HG02840 (cell line): ENCODE measurements around the gene REEP3.
"Not testable (repeated sequence)": the region's sequence is repeated elsewhere in the genome, so short reads cannot be mapped to it uniquely, and the experiment has no call there.

Source experiments
- ATAC-seq: cut with Tn5 transposase; IDR thresholded peaks from one replicate; pipeline ENCODE4 v1.9.1; 2021; ENCODE audit warnings: mild to moderate bottlenecking, moderate library complexity, moderate number of reproducible peaks; ENCODE audit not compliant: unreplicated experiment, low FRiP score

Gene REEP3

DNA sequence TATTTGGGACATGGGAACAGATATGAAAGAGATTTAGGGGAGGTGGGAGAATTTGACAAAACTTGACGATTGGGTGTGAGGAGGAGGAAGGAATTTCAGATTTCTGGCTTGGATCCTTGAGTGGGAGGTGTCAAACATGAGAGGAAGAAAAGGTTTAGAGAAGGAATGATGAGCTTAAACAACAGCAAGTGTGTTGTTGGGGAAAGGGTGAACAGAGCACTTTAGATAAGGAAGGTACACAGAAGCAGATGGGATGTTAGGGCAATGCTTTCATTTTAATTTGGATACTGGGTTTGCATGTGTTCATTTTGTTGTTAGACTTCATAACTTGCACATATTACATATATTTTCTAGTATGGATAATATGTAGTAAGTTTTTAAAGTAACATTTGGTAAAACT is 23.2 kb downstream of the REEP3 start:
- ATAC-seq: no peak

DNA sequence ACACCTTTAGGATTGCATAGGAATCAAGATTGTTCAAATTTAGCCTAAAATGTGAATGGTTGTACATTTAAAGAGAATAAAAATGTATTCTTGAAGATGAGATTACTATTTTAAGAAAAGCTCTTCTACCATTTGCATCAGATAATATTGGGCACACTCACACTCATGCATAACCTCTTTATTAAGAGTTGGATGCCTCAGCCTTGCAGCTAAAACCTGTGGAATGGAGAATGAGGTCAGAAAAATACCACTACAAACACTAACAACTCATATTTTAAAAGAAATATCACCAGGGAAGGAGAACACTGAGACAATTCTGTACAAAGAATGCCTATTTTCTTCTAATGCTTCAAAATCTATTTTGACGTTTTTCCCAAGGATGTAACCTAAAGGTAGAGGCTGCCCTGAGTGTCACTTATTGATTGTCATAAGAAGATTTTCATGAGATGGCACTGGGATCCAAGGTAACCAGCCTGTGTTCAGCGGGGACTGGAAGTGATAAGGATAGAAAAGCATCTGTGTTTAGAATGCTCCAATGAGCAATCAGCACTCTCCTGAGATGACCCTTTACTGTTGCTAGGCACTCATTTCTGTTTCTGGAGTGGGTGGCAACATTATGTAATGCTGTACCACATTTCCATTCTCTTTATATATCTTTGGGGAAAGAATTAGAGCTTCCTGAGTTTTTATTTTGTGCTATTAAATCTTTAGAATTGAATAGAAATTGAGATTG is 26.6 kb downstream of the REEP3 start:
- no peak for ATAC-seq

DNA sequence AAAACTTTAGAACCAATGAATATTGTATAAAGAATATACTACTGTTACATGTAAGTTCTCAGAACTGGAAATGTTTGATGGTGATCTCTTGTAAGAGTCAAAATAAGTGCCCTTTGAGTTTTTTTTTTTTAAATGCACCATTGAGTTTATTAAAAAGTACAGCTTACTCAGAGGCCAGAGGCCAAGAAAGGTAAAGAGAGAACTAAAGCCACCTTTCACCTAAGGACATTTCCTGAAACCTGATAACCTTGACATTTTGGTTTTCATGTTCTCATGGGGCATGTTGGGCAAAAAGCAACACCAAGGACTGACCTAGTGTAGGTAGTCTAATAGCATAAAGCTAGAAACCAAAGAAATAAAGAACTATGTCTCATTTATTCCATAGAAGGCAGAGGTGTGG is 27.7 kb downstream of the REEP3 start:
- ATAC-seq: no peak

DNA sequence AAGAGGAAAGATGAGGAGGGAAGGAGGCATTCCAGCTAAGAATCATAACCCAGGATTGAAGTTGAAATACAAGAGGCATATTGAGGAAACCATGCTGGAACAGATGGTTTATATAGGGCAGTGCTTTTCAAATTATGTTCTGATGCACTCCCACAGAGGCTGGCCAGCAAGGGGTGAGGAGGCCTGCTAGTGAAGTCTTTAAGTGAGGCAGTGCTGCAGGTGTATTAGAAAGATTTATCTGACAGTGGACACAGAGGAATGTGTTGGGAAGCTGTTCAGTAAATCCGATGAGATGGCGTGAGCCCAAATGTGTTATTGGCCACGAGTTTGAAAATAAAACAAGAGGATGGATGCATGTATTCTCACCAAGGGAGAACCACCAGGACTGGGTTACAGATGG is 28.6 kb downstream of the REEP3 start:
- no peak for ATAC-seq

DNA sequence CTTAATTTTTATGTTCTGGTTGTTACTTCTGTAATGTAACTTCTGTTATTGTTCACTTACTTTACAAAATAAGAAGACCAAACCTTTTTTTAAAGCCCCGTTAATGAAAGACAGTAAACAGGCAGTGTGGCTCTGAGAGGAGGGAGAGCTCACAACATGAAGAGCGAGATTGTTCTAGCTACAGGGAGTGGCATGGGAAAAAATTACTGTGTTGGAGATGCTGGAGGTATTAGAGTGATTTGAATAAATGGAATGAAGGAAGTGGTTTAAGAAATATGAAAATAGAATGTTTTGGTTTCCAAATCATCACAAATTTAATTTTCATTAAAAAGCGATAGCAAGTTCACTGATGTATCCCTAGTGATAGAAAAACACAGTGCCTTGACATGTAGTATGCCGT is 31.8 kb downstream of the REEP3 start:
- ATAC-seq: no peak

DNA sequence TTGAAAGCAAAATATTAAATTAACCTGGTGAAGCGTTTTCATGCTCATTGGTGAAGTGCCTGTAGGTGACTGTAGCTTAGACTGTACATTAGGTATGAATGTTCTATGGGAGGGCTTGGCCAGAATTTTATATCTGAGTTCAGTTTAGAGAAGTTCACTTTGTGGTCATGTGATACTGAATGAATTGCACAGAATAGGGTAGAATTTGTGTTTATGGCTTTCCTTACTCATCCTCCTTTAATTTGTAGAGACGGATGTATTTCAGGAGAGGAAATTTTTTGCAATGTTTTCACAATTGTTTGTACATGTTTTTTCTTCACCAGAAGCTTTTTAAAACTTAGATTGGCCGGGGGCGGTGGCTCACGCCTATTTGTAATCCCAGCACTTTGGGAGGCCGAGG is 32.3 kb downstream of the REEP3 start:
- no peak for ATAC-seq

DNA sequence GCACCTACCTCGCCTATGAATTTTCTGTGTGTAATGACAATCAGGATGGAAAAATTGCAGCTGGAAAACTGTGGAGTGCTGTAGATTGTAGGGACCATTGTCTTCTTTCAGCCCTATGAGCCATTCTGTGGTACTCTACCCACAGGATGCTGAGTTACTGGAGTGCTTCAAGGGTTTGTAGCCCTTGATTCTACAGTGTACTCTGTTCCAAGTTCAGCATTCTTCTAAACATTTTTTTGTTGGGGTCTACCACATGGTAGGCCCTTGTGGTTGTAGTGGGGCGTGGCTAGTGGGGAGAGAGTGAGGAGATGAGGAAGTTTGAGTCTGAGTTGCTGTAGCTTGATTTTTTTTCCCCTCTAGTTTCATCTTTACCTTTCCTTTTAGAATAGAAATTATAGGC is 33.5 kb downstream of the REEP3 start:
- ATAC-seq: no peak

DNA sequence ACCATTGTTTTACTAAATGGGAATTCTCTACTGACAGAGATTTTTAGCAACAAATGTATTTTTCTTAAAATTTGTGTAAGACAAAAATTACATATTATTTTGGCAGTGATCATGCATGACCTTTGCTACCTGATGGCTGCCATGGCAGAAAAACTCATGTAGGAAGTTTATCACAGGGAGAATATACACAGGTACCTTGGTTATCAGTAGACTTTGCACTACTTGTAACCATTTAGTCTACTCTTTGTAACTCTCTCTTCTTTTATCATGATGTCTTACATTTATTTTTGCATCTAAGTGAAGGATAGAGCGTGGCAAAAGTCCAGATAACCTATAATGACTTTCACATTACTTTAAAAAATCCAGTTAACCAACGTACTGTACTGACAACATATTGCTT is 34.1 kb downstream of the REEP3 start:
- ATAC-seq: no peak

DNA sequence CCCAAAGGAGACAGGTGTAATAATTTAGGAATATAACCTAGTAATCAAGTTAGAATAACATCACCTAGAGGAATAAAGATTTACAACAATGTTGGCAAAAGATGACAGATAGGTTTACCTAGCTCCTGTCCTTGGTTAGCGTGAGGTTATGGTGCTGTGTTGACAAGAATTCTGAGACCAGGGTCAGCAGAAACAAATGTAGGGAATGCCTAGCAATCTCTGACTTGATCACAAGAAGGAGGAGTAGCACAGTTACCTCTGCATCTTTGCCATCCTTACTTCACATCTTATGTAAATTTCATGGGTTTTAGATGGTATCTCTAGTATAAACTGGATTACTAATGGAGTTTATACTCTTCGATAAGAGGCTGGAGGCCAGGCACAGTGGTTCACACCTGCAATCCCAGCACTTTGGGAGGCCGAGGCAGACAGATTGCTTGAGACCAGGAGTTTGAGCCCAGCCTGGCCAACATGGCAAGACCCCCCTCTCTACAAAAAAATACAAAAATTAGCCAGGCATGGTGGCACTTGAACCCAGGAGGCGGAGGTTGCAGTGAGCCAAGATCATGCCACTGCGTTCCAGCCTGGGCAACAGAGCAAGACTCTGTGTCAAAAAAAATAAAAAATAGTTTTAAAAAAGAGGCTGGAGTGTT is 37.1 kb downstream of the REEP3 start:
- no peak for ATAC-seq

DNA sequence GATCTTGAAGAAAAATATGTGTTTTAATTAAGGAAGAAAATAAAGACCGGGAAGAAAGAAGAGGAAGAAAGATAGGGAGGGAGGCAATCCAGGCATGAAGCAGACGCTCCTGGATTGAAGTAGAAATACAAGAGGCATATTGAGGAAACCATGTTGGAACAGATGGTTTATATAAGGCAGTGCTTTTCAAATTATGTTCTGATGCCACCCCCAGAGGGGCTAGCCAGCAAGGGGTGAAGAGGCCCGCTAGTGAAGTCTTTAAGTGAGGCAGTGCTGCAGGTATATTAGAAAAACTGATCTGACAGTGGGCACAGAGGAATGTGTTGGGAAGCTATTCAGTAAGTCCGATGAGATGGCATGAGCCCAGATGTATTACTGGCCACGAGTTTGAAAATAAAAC is 40.1 kb downstream of the REEP3 start:
- no peak for ATAC-seq

DNA sequence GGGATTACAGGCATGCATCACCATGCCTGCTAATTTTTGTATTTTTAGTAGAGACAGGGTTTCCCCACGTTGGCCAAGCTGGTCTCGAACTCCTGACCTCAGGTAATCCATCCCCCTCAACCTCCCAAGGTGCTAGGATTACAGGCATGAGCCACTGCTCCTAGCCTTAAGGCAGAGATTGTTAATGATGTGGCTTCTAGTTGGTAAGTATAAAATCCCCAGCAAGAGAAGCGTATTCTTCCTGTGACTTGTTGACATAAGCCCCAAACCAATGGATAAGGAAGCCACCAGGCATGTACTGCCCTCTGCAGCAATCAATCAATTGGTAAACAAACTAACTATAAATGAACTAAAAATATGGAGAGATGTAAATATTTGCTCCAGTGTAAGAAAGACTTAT is 41.2 kb downstream of the REEP3 start:
- ATAC-seq: no peak

DNA sequence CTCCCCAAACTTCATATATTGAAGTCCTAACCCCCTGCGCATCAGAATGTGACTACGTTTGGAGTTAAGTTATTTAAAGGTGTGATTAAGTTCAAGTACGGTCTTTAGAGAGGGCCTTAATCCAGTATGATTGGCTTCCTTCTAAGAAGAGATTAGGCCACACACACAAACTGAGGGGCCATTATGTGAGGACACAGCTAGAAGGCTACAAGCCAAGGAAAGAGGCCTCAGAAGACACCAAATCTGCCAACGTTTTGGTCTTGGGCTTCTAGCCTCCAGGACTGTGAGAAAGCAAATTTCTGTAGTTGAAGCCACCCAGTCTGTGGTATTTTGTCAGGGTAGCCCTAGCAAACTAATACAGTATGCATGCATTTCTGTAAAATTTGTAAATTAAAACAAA is 41.7 kb downstream of the REEP3 start:
- no peak for ATAC-seq

DNA sequence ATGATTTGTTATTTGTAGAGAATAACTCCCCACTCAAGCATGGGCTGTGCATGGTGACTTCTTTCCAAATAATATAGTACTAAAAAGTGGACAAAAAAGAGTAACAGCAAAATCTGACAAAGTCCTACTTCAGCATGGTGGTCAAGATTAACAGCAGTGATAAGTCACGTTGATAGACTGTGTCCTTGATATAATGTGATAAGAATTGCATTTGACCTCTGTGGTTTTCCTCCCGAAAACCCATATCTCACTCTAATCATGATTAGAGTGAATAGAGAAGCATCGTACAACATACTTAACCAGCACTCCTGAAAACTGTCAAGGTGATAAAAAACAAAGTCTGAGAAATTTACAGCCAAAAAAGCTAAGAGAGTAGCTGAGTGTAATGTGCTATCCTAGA is 42.4 kb downstream of the REEP3 start:
- no peak for ATAC-seq

DNA sequence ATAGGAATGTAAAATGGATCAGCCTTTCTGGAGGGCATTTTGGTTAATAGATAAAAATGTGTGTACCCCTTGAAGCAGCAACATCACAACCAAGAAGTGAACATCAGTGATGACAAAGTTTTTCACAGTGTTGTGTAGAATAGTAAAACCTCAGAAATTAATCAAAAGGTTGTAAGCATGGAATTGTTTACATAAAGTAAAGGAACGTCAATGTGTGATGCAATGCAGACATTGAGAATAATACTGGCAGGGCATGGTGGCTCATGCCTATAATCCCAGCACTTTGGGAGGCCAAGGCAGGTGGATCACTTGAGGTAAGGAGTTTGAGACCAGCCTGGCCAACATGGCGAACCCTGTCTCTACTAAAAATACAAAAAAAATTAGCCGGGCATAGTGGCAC is 43.5 kb downstream of the REEP3 start:
- ATAC-seq: not testable (repeated sequence)

DNA sequence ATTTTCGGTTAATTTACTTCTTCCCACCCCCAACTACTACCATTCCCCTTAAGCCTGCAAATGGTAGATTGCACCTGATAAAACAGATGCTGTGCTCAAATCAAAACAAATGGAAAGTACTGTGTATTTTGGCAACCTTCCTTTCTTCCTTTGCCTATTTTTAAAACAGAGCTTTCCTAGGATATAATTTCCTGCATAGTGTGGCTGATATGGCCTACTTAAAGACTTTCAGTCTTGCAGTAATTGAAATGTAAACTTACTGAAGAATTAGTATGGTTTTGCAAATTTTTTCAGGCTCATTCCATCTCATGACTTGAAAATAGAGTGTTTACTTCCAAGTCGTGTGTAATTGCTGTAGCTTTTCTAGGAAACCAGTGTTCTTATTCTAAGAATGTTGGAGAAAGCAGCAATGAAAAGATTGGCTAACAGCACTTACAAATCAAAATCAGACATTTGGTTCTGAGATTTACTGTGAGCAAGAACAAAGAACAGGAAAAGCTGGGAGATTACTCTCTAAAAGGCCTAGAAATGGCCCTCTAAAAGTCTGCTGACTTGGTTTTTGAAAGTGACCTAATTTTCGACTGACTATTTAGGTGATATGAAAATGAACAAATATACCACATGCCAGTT is 52.0 kb downstream of the REEP3 start:
- no peak for ATAC-seq

DNA sequence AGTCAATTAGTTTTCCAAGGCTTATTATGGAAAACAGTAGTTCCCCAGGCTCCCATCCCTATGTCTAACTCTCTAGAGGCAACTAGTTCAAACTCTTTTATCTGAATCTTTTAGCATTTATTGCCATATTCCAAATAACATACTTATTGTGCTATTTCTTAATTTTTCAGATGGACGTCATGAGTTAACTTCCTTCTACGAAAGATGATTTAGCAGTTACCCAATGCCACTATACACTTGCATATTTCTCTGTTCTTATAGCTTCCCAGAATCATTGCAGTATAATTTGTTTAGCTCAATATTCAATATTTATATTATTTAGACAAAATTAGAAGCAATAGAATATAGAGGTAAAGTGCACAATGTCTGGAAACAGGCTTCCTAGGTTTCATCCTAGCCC is 52.8 kb downstream of the REEP3 start:
- no peak for ATAC-seq

DNA sequence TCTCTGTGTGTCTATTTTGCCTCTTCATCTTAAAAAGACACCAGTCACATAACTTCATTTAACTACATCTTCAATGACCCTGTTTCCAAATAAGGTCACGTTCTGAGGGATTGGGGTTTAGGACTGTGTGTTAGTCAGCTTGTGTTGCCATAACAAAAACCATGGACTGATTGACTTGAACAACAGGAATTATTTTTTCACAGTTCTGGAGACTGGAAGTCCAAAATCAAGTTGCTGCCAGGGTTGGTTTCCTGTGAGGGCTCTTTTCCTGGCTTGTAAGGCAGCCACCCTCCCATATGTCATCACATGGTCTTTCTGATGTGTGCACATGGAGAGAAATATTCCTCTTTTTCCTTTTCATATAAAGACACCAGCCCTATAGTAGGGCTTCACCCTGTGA is 55.3 kb downstream of the REEP3 start:
- ATAC-seq: no peak

DNA sequence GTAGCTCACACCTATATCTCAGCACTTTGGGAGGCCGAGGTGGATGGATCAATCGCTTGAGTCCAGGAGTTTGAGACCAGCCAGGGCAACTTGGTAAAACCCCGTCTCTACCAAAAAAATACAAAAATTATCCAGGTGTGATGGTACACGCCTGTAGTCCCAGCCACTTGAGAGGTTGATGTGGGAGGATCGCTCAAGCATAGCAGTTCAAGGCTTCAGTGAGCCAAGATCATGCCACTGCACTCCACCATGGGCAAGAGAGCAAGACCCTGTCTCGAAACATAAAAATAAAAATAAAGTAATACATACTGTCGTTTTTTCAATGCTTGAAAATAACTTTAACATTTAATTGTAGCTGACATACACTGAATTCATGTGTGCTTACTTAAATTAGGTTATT is 57.3 kb downstream of the REEP3 start:
- ATAC-seq: no peak

DNA sequence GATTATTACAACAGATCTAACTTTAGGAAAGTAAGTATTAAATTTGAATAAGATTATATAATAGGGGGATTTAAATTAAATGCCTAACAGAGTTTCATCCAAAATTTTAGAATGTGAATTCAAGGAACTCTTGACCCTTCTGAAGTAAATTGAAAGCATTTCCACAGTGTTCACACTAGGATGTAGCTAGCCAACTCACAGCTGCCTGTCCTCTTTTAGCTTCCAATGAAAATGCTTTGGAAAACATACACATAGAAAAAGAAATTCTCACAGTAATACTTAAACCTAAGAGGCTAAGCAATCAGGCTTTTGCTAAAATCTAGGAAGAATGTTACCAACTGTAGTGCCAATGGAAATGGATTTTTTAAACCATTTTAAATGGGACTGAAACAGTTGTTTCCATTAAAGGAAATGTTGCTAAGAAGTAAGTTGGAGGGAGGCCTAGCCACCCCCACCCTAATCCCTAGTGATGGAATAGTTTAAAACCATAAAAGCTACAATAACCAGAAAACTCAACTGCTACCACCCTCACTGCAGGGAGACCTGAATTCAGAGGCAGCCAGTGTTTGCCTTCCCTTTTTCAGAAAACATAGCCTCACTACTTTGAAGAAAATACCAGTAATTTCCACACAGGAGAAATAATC is 58.3 kb downstream of the REEP3 start:
- no peak for ATAC-seq

DNA sequence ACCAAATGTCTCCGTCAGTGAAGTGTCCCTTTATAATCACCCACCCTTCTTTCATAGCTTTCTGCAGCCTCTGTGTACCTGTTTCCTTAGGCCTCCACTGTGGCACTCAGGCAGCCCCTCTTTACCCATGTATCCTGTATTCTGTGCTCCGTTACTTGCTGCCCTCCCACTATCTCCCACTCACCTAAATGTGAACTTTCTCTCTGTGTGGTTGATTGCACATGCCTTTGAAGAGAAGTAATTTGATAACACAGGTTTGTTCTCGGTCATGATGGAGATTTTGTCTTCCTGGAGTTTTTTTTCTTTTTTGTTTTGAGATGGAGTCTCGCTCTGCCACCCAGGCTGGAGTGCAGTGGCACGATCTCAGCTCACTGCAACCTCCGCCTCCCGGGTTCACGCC is 61.5 kb downstream of the REEP3 start:
- no peak for ATAC-seq

DNA sequence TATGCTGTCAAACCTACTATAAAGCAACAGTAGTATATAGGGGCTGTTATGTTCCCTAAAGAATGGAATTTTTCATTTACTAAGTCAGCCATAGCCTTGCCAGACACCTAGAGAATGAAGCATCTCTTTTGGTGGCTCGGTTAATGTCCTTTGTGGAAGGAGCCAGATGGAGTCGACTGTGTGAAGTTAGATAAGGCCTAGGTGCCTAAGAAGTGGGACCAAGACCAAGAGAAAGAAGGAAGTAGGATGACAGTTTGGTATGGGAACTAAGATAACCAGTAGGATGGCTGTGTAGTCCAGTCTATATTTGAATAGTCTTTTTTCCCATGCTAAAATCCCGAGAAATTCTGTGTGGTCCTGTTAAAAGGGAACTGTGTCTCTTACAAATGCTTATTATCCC is 62.2 kb downstream of the REEP3 start:
- ATAC-seq: no peak
